Erythroblast (primary cell): ENCODE results near the gene RIC8B.

Experiments used
- GATA1 ChIP-seq: IDR thresholded peaks from 2 replicates; pipeline ENCODE4 v1.6.1; 2011; ENCODE audit warnings: low read depth, mild to moderate bottlenecking, control low read depth, low read length, moderate library complexity
- POLR2A ChIP-seq: IDR thresholded peaks from 2 replicates; pipeline ENCODE4 v1.6.1; 2011; ENCODE audit warnings: mild to moderate bottlenecking, low read length

DNA sequence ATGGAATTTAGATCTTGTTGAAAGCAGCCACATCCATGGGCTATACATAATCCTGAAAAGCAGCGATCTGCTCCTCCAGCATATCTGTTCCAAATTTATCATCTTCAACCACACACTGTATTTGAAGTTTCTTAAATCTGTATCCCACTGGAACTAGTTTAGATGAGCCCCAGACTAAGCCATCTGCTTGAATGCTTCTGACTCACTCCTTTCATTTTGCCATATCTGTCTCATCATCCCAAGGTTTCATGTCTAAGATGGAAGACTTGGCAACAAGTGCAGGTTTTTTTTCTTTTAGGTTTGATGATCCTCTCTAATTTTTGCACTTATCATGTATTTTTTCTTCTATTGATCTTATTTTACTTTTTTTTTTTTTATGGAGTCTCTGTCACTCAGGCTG is 126.8 kb downstream of the RIC8B start:
- no peak for TF ChIP-seq POLR2A
- TF ChIP-seq GATA1 = no peak
